RPMI7951 (cell line): ENCODE results near the gene TNFSF15. TPM values are rescaled to one million over a fixed set of nuclear protein-coding genes. Genes with fewer than 3 reads are reported as not detected.

Experiments used
- DNase-seq: peaks from one replicate; pipeline ENCODE4 v3.0.0-alpha.2; 2012; ENCODE audit warnings: low read depth
- total RNA-seq: library from RNA; depleted of rRNA; stranded (reverse); fragments of >200 nt; shearing (Covaris generic); gene quantifications from 2 replicates; pipeline ENCODE4 v1.2.3, GENCODE V29; 2014

TNFSF15 gene
- total RNA-seq, 1 experiment from 2014 or later: 0.24 TPM

DNA sequence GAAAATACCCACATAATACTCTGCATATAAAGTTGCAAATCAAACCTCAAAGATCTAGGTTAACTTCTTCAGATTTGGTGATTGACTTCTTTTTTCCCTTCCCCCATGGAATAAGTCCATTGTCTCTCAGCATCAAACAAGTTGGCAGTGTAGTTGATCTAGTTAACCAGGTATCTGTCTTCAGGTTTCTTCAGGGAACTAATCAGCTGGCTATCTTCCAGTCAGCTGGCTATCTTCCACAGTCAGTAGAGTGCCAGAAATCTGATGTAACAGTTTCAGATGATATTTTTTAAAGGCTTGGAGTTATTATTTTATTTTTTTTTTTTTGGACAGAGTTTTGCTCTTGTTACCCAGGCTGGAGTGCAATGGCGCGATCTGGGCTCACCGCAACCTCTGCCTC is 16.8 kb downstream of the TNFSF15 start:
- DNase-seq: no peak

DNA sequence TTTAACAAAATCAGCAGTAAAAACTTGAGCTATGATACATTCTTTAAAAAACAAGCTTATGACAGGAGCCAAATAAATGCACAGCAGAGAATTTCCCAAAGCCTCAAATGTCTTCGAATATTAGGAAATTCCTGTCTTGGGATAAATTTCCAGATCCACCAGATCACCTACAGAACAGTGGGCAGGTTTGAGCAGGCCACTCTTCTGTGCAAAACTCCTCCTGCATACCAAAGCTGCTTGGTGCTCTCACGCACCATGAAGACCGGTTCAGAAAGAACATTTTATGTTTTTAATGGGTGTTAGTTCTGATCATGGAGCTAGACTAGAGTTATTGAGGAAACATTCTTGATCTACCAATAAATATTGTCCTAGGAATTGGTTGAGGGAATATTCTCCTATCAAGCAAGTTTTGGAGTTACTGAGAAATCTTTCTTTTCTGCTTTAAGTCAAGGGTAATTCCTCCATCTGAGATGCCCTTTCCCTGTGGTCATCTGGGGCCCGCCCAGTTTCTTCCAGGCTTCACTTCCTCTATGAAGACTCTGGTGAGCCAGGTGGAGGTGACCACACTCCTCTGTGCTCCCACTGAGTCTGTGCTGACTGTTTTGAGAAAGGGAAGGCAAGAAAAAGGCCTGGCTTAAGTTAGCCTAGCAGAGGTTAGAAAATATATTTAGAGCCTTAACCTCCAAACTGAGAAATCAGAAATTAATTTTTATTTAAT is 17.9 kb downstream of the TNFSF15 start:
- DNase-seq: no peak

DNA sequence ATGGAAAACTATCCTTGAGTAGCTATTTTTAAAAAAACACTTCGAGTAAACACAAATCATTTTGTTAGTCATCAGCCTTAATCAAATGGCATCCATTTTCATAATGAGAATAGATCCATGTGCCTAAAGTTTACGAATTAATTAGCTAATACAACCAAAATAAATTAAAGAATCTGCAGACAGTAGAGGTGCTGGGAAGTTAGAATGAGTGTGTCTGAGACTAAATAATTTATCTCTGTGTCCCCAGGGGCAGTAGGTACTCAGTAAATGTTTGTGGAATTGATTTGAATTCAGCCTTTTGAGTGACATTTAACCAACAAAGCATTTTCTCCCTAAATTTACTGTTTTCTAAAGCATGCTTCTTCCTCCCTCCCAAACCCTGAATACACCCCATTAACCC is 18.6 kb downstream of the TNFSF15 start:
- DNase-seq: no peak

DNA sequence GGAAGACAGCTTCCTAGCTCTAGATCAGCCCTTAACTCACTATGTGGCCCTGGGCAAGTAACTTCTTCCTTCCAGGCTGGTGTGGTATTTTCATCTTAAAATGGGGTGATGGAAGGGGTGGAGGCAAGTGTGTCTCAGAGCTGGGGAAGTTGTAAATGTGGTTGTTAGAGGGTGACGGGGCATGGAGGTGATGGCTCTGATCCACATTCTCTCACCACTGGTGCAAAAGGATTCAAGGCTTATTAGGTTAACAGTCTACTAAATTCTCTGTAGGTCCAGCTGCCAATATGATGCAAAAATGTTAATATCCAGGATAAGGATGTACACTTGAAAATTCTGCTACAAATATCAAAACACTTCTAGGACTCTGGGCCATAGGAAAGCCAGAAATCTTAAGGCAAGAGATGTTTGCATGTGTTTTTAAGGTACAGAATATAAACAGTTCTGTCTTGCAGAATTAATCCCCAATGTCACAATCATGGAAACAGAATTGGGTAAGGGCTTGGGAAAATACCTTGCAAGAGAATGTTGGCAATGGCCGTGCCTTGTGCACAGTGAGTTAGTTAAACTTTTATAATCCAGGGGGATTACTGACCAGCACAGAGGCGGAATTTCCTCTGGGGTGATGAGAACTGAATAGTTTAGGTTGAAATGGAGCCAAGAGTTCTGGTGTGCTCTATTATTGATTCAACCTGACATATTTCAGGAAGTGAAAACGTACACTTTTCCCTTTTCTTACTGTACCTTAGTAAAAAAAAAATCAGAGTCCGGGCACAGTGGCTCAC is 19.8 kb downstream of the TNFSF15 start:
- DNase-seq: no peak

DNA sequence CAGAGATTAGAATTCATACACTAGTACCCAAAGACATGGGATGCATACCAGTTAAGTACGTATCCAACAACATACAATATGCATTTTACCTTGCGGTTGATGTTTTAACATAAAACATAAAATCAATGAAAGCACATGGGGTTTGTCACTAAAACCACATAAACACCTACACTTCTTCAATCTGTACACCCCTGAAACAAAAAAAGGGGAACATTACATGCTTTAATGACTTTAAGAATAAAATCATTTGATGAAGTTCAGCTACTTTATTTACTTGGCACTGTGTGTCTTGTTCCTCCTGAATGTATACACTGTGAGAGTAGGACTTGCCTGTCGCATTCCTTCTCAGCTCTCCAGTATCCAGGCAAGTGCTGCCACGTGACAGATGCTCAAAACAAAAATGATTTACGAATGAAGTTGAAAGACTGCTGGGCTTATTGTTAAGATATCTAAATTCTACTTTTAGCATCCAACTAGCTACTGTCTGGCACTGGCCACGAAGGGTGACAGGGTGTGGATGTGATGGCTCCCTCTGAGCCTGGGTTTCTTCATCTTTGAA is 21.0 kb downstream of the TNFSF15 start:
- no peak for DNase-seq

DNA sequence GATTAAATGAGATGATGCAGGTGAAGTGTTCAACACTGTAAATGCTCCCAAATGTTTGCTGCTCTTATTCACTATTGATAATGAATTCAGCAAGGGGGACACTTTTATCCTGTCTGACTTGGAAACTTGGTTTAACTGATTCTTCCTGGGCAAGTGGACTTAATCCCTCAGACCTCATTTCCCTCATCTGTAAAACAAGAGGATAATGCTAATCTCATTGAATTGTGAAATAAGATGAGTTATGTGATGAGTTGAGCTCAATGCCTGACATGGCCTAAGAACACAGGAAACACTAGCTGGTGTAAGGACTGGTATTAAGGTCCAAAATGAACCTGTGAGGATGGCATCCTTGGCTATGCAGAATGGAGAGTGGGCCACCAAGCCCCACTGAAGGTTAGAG is 23.3 kb downstream of the TNFSF15 start:
- DNase-seq: no peak

DNA sequence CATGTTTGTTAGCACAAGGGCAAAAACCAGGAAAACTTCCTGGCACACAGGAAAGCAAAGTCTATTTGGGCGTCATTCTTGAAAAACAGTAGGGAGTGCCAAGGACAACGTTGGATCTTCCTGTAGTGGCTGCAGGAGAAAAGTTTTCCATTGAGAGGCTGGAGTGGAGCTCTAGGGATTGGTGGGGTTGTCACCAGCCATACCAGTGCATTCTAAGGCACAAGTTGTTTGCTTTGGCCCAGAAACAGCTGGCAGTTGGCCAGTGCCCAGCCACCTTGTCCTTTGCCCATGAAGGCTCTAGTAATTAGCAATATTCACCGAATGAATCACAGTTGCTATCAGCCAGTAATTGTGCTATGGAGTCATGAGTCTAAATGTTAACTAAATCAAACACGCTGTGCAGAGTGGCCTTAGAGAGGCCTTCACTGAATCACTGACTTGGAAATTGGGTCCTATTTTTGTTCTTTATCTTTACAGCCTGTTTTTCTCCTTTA is 26.4 kb downstream of the TNFSF15 start:
- DNase-seq: peak; percentile 82

DNA sequence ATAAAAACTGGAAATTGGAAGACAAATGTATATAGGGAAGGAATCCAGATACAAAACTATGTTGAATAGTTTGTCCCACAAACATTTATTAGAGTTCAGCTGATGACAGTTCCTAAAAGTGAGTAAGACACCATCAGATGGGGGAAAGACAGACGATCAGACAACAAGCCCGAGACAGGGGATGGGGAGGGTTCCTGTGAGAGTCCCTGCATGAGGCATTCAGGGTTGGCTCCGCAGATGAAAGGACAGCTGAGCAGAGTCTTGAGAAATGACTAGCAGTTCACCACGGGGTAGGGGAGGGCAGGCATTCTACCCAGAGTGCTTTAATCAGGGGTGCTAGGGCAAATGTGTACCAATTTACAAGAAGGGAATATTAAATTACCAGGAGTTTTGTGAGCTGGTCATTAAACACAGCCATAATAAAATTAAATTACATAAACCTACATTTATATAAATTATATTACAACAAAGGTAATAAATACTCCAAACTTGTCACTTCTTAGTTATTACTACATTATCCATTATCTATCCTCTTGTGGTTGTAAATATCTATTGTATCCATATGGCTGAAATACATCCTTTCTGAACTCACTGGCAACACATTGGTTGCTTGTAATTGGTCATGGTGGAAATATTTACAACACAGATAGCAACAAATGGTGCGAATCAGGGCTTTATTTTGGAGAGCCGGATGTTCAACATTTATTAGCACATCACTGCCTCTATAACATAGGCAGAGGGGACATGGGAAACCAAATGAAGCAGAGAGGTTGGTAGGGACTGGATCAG is 27.8 kb downstream of the TNFSF15 start:
- peak; percentile 9 for DNase-seq

DNA sequence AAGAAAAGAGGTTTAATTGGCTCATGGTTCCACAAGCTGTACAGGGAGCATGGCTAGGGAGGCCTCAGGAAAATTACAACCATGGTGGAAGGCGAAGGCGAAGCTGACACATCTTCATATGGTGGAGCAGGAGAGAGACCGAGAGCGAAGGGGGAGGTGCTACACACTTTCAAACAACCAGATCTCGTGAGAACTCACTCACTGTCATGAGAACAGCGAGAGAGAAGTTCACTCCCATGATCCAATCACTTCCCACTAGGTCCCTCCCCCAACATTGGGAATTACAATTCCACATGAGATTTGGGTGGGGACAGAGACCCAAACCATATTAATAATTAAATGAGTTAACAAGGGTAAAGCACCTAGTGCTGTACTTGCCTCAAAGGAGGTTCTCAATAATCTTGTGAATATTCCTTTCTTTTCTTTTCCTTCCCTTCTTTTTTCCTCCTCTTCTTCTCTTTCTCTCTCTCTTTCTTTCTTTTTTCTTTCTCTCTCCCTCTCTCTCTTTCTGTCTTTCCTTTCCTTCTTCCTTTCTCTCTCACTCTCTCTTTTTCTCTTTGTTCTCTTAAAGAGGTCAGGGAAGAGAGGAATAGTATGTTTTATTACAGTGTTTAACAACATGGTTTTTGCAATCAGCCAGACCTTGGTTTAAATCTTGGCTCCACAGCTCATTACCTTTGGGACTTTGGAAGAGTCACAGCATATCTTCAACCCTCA is 29.0 kb downstream of the TNFSF15 start:
- no peak for DNase-seq

DNA sequence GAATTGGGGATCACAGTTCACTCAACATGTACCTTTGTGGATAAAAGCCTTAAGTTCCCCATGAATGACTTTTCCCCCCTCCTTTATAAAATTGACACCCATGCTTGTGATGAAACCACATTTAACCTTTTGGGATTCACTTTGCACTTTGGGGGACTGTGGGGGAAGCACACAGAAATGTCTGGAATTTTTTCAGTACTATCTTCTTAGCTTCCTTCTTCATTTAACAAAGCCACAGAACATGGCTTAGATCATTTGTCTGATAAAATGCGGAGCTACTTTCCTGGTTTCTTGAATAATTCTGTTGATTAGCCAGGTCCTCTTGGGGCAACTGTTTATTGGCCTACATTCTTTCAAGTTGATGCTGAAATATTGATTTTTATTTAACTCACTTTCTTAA is 29.9 kb downstream of the TNFSF15 start:
- peak; percentile 12 for DNase-seq

DNA sequence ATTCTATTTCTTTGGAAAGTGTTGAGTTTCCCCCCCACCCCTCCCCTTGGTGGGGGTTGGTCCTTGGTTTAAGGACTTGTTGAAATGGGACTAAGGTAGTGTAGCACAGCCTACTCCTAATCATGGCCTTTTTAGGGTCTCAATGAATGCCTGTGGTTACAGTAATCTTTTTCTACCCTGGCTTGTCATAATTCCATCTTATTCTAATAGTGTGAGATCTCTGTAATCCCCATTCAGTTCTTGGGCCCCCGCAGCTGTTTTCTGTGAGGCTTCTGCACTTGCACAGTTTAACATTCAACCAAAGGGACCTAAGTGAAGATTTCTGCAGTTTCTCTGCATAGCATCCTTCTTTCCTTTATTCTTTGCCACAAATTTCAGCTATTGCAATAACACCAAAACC is 30.7 kb downstream of the TNFSF15 start:
- no peak for DNase-seq

DNA sequence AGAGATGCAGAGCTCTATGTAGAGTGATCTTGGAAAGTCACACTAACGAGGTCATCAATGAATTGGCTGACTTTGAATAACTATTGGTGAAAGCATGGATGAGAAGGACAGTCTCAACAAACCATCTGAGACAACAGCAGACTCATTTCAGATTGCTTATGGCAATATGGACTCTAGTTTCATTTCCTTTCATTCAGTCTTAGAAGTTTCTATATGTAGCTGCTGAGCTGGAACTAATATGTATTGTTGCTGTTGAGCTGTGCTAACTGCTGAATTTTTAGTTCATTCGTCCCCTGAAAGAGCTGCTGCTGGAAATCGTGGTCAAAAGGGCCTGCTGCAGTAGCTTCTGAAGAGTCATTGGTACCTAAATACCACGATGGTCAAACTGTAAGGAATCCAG is 31.3 kb downstream of the TNFSF15 start:
- DNase-seq: no peak

DNA sequence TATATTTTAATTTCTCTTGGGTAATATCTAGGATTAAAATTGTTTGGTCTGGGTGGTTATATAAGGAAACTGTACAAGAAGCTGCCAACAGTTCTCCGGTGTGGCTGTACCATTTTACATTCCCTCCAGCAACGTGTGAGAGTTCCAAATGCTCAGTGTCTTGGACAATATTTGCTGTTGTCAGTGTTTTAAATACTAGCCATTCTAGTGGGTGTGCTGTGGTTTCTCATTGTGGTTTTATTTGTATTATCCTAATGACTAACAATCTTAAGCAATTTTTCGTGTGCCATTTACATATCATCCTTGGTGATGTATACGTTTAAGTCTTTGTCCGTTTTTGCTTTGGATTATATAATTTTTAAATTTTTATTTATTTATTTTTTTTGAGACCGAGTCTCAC is 34.0 kb downstream of the TNFSF15 start:
- peak; percentile 50 for DNase-seq

DNA sequence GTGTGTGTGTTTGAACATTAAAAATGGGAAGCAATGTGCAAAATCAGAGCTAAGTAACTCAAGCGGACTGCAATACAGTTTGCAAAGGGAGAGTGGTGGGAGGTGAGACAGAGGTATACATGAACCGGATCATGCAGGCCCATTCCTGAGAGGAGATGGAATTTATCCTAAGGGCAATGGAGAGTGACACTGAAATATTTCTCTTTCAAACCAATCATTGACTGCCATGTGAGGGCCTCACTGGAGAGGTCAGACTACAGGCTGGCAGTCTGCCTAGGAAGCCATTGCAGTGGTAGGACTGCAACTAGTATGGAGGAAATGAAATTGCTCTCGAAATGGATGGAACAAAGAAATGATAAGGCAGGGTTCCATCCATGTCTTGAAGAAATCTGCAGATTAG is 34.8 kb downstream of the TNFSF15 start:
- peak; percentile 43 for DNase-seq

DNA sequence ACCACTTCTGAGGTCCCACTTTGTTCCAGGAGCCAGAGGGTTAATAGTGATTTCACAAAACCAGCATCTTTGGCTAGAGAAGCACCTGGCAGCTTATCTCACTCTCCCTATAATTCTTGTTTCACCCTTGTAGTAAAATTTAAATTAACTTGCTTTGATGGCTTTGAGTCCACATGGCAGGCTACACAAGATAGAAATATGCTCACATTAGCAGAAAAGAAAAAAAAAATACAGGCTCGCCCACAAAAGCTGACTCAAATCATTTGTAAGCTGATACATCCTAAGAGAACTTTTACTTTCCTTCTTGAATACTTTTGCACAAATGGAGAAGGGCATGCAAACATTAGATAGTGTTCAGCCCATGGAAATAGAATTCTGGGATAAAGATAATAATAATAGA is 36.2 kb downstream of the TNFSF15 start:
- peak; percentile 41 for DNase-seq

DNA sequence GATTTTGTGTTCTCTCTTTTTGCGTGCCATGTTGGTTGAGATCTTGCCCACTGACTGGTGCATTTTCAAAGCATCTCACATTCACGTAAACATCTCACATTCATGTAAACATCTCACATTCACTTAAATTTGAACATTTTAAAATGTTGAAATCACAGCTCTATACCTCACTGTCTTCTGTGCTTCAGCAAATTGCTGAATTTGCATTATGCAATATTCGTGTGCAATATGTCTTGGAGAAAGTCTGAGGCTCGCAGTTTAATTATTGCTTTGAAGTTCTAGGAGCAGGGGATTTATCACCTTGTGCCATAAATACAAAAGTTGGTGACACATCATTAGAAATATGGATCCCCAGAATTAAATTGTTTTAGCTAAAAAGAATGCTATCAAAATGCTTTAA is 42.6 kb downstream of the TNFSF15 start:
- no peak for DNase-seq

DNA sequence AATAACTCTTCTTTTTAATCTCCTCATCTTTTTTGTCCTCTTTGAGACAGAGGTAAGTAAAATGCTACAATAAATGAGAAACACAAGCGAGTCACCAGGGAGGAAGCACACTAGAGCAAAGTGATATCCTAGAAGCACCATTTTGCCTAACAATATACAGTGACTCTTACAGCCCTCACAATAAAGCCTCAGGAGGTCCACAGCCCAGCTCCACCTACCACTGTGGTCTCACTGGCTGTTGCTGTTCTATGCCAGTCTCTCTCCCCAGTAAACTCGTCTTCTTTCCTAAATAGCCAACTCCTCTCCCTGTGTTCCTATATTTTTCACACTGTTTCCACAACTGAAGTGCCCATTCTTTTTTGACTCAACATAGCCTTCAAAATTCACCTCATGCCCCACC is 44.3 kb downstream of the TNFSF15 start:
- DNase-seq: no peak

DNA sequence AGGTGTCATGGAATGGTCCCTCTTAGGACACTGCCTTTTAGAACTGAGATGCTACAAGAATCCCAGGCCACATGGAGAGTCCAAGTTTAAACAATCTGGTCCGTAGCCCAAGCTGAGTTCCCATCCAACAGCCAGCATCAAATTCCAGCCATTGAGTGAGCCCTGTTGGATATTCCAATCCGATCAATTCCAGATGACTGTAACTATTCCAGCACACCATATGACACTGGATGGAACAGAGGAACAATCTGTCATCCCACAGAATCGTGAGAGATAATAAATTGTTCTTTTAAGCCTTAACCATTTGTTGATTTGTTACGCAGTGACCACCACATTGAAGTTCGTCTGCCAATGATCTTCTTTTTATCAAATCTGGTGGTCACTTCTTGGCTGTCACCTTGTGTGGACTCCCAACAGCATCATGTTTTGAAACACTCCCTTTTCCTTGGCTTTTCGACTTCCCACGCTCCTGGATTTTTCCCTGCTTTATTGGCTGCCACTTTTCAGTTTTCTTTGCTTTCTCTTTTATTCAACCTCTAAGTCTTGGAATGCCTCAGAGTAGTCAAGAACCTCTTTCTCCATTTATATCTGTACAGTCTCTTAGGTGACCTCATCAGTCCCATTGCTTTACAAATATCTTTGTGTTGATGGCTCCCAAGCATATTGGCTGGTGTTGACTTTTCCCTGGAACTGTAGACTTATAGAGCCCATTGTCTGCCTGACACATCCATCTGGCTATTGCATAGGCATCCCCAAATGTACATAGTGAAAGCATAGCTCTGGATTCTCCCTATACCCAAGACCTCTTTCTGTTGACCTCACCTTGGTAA is 46.1 kb downstream of the TNFSF15 start:
- DNase-seq: no peak

DNA sequence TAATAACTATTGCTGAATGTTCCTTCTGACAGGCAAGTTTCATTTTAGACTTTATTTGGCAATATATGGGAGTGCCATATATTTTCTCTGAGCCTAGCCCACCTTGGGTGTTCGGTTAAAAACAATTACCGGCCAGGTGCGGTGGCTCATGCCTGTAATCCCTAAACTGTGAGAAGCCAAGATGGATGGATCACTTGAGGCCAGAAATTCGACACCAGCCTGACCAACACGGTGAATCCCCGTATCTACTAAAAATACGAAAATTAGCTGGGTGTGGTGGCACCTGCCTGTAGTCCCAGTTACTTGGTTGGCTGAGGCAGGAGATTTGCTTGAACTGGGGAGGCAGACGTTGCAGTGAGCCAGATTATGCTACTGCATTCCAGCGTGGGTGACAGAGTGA is 47.9 kb downstream of the TNFSF15 start:
- no peak for DNase-seq

DNA sequence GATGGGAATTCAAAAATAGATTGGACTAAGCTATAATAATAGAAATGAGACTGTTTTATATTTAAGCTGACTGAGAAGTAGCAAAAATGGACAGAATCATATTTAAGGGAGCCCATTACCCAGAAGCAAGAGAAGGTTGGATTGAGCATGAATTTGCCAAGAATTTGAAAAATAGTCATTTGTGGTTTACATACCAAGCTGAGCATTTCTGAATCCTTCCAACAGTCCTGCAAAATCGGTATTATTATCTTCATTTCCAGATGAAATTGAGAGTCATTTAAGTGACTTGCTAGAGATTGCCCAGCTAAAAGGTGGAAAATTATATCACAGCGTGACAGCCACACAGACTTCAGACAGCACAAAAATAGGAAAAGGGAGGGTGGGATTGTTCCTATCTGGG is 48.4 kb downstream of the TNFSF15 start:
- no peak for DNase-seq

DNA sequence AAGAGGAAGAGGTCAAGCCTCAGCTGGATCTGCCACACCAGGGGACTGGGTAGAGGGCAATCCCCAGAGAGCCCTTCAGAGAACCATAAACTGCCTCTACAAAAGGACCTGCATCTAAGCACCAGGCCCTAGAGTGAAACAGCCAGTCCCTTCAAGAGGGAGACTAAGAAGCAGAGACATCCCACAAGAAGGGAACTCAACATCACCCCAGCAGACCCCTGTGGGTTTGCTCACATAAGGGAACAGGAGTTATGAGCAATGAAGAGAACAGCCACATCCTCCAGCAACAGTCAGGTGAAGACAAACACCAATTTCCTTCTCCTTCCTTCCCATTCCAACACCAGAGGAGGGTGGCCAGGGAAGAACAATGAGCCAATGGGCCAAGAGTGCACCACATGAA is 48.9 kb downstream of the TNFSF15 start:
- DNase-seq: no peak
